ENCODE results near the gene MAEA. TPM values are rescaled to one million over a fixed set of nuclear protein-coding genes. Genes with fewer than 3 reads are reported as not detected.

The MAEA gene
- total RNA-seq, result 61.3 and 62.6 TPM in 2 replicates

GRCh38 chr4:1289207-1290164, at the start of gene MAEA:
Gene MAEA (plus strand): TSS chr4:1289891. CDS start chr4:1289914, 23 bp downstream.
- peak; percentile 99 for DNase-seq
- Mint-ChIP-seq H3K4me3 (peak within 1 kb of the TSS; percentile 95), H3K9me3 (peaks cover 4% of the 10 kb centered on the region), H3K36me3 (ENCODE audit: low read depth) (peaks cover 10% of the 10 kb centered on the region), H3K4me1 (peaks cover 26% of the 10 kb centered on the region), H3K27ac (peak within 1 kb of the TSS; percentile 90), H3K27me3 (no peaks in the 10 kb centered on the region)
- intact Hi-C loops (cut with micrococcal nuclease), result loop anchor here (1.0 kb wide), 4 partner anchors 41 to 159 kb away; partner anchors contain the start of gene UVSSA

GRCh38 chr4:1239950-1240307, 49.8 kb upstream of the MAEA start:
- intact Hi-C loops (cut with micrococcal nuclease), result no loop called here
- H3K4me3 Mint-ChIP-seq, result no peak overlapping the region
- H3K27me3 Mint-ChIP-seq, result no peaks in the 10 kb centered on the region
- peaks cover 9% of the 10 kb centered on the region for H3K4me1 Mint-ChIP-seq
- H3K36me3 Mint-ChIP-seq (ENCODE audit: low read depth), result peaks cover 31% of the 10 kb centered on the region
- DNase-seq, result no peak
- H3K9me3 Mint-ChIP-seq, result no peaks in the 10 kb centered on the region
- H3K27ac Mint-ChIP-seq, result no peak overlapping the region

GRCh38 chr4:1240721-1241465, 48.8 kb upstream of the MAEA start:
- H3K4me1 Mint-ChIP-seq, result peaks cover 13% of the 10 kb centered on the region
- H3K36me3 Mint-ChIP-seq (ENCODE audit: low read depth), result peaks cover 22% of the 10 kb centered on the region
- H3K27me3 Mint-ChIP-seq, result no peaks in the 10 kb centered on the region
- H3K27ac Mint-ChIP-seq, result no peak overlapping the region
- no peak overlapping the region for H3K4me3 Mint-ChIP-seq
- intact Hi-C loops (cut with micrococcal nuclease), result no loop called here
- DNase-seq, result no peak
- H3K9me3 Mint-ChIP-seq, result no peaks in the 10 kb centered on the region

GRCh38 chr4:1241466-1241935, 48.2 kb upstream of the MAEA start:
- Mint-ChIP-seq H3K4me1 (peaks cover 17% of the 10 kb centered on the region), H3K27me3 (no peaks in the 10 kb centered on the region), H3K27ac (no peak overlapping the region), H3K36me3 (ENCODE audit: low read depth) (peaks cover 24% of the 10 kb centered on the region), H3K9me3 (no peaks in the 10 kb centered on the region), H3K4me3 (no peak overlapping the region)
- DNase-seq, result no peak
- intact Hi-C loops (cut with micrococcal nuclease), result no loop called here

GRCh38 chr4:1241936-1242505, 47.7 kb upstream of the MAEA start:
- Mint-ChIP-seq H3K27me3 (no peaks in the 10 kb centered on the region), H3K27ac (no peak overlapping the region), H3K4me1 (peaks cover 22% of the 10 kb centered on the region), H3K36me3 (ENCODE audit: low read depth) (peaks cover 27% of the 10 kb centered on the region), H3K9me3 (no peaks in the 10 kb centered on the region), H3K4me3 (no peak overlapping the region)
- intact Hi-C loops (cut with micrococcal nuclease), result no loop called here
- no peak for DNase-seq

- Mint-ChIP-seq H3K36me3 (ENCODE audit: low read depth) (peaks cover 30% of the 10 kb centered on the region), H3K27ac (peak overlapping the region; percentile 11), H3K4me3 (no peak overlapping the region), H3K27me3 (no peaks in the 10 kb centered on the region), H3K4me1 (peaks cover 24% of the 10 kb centered on the region), H3K9me3 (no peaks in the 10 kb centered on the region)
- intact Hi-C loops (cut with micrococcal nuclease), result no loop called here
- DNase-seq, result no peak
Observed at GRCh38 chr4:1242506-1243450, 46.9 kb upstream of the MAEA start.

- no peaks in the 10 kb centered on the region for H3K9me3 Mint-ChIP-seq
- H3K36me3 Mint-ChIP-seq (ENCODE audit: low read depth), result peaks cover 25% of the 10 kb centered on the region
- H3K4me3 Mint-ChIP-seq, result no peak overlapping the region
- peaks cover 24% of the 10 kb centered on the region for H3K4me1 Mint-ChIP-seq
- peak overlapping the region; percentile 51 for H3K27ac Mint-ChIP-seq
- DNase-seq, result no peak
- no peaks in the 10 kb centered on the region for H3K27me3 Mint-ChIP-seq
- intact Hi-C loops (cut with micrococcal nuclease), result no loop called here
Observed at GRCh38 chr4:1243451-1244080, 46.1 kb upstream of the MAEA start.

- Mint-ChIP-seq H3K4me3 (peak overlapping the region; percentile 55), H3K4me1 (peaks cover 24% of the 10 kb centered on the region), H3K36me3 (ENCODE audit: low read depth) (peaks cover 21% of the 10 kb centered on the region), H3K9me3 (no peaks in the 10 kb centered on the region), H3K27me3 (no peaks in the 10 kb centered on the region), H3K27ac (peak overlapping the region; percentile 51)
- DNase-seq, result no peak
- intact Hi-C loops (cut with micrococcal nuclease), result no loop called here
Observed at GRCh38 chr4:1244081-1244977, 45.4 kb upstream of the MAEA start.

GRCh38 chr4:1244978-1245471, 44.7 kb upstream of the MAEA start:
- peaks cover 21% of the 10 kb centered on the region for H3K36me3 Mint-ChIP-seq (ENCODE audit: low read depth)
- peak overlapping the region; percentile 55 for H3K4me3 Mint-ChIP-seq
- no peaks in the 10 kb centered on the region for H3K9me3 Mint-ChIP-seq

GRCh38 chr4:1245481-1246051, 44.1 kb upstream of the MAEA start:
- intact Hi-C loops (cut with micrococcal nuclease), result loop anchor here (5.0 kb wide), 3 partner anchors 113 to 908 kb away; partner anchors contain the start of genes FAM53A and ZNF141
- no peaks in the 10 kb centered on the region for H3K9me3 Mint-ChIP-seq
- peaks cover 26% of the 10 kb centered on the region for H3K36me3 Mint-ChIP-seq (ENCODE audit: low read depth)
- peaks cover 33% of the 10 kb centered on the region for H3K4me1 Mint-ChIP-seq
- H3K27ac Mint-ChIP-seq, result peak overlapping the region; percentile 70
- no peaks in the 10 kb centered on the region for H3K27me3 Mint-ChIP-seq
- peak overlapping the region; percentile 96 for H3K4me3 Mint-ChIP-seq
- no peak for DNase-seq

More at GRCh38 chr4:1244978-1245471, 44.7 kb upstream of the MAEA start:
- no peaks in the 10 kb centered on the region for H3K27me3 Mint-ChIP-seq
- DNase-seq, result no peak
- intact Hi-C loops (cut with micrococcal nuclease), result loop anchor here (5.0 kb wide), 3 partner anchors 113 to 908 kb away; partner anchors contain the start of genes FAM53A and ZNF141
- peaks cover 28% of the 10 kb centered on the region for H3K4me1 Mint-ChIP-seq
- H3K27ac Mint-ChIP-seq, result peak overlapping the region; percentile 70

- Mint-ChIP-seq H3K36me3 (ENCODE audit: low read depth) (peaks cover 27% of the 10 kb centered on the region), H3K27ac (peak overlapping the region; percentile 97), H3K27me3 (no peaks in the 10 kb centered on the region), H3K4me3 (peak overlapping the region; percentile 96), H3K4me1 (peaks cover 37% of the 10 kb centered on the region), H3K9me3 (no peaks in the 10 kb centered on the region)
- DNase-seq, result no peak
- intact Hi-C loops (cut with micrococcal nuclease), result loop anchor here (5.0 kb wide), 3 partner anchors 114 to 909 kb away; partner anchors contain the start of genes FAM53A and ZNF141
Observed at GRCh38 chr4:1246111-1246881, 43.4 kb upstream of the MAEA start.

Data from activated CD4-positive, alpha-beta T cell treated with anti-CD3 and anti-CD28 coated beads, Interleukin-2, amount 10 ng/mL, durations not matched to agents 24 days and 14 days (primary cell).